CD14-positive monocyte (primary cell): ENCODE data around the gene MLIP. TPM values are rescaled to one million over a fixed set of nuclear protein-coding genes. Genes with fewer than 3 reads are reported as not detected.

Experiments used
- DNase-seq, 3 donors: peaks; one replicate each; pipeline ENCODE4 v3.0.0-alpha.2; 2011 to 2022
- H2AFZ ChIP-seq: 2 replicates; pipeline ENCODE4 v1.6.0; 2012; ENCODE audit warnings: mild to moderate bottlenecking, low read depth, low read length, inconsistent platforms; ENCODE audit not compliant: insufficient read depth, poor library complexity, severe bottlenecking
- H3K27ac ChIP-seq, 2 donors: 1 replicate in 1 of 2; 2 replicates in 1 of 2; pipeline ENCODE4 v1.5.1; 2012 to 2013; ENCODE audit warnings: low read length in 2 of 2, control low read depth in 1 of 2, inconsistent platforms in 1 of 2, low read depth in 1 of 2, mild to moderate bottlenecking in 1 of 2
- H3K27me3 ChIP-seq, 2 donors: one replicate each; pipeline versions ENCODE4 v1.6.0 to v1.6.1; 2011 to 2013; ENCODE audit warnings: low read length in 2 of 2; ENCODE audit not compliant: control insufficient read depth in 2 of 2, insufficient read depth in 2 of 2
- H3K36me3 ChIP-seq, 2 donors: replicated peaks in 1 of 2; 1 replicate in 1 of 2; 2 replicates in 1 of 2; pipeline versions ENCODE4 v1.5.1 to v1.6.1; 2012 to 2013; ENCODE audit warnings: low read length in 2 of 2, control low read depth in 1 of 2, inconsistent platforms in 1 of 2, mild to moderate bottlenecking in 1 of 2; ENCODE audit not compliant: insufficient read depth in 2 of 2, control insufficient read depth in 1 of 2
- H3K4me1 ChIP-seq, 2 donors: 1 replicate in 1 of 2; 2 replicates in 1 of 2; pipeline versions ENCODE4 v1.5.1 to v1.6.1; 2012 to 2013; ENCODE audit warnings: low read length in 2 of 2, control low read depth in 1 of 2, inconsistent platforms in 1 of 2, mild to moderate bottlenecking in 1 of 2, moderate library complexity in 1 of 2; ENCODE audit not compliant: insufficient read depth in 2 of 2, control insufficient read depth in 1 of 2
- H3K4me2 ChIP-seq: replicated peaks from 2 replicates; pipeline ENCODE3; 2012; ENCODE audit warnings: low read length, moderate library complexity, mild to moderate bottlenecking; ENCODE audit not compliant: poor library complexity, severe bottlenecking; ENCODE audit errors: extremely low read depth
- H3K4me3 ChIP-seq, 3 experiments: fragments of 200-600 bp in 1 of 3; sonication (generic) in 1 of 3; replicated peaks in 1 of 3; 1 replicate in 2 of 3; 2 replicates in 1 of 3; pipeline ENCODE4 v1.5.1; 2011 to 2013; ENCODE audit warnings: low read length in 3 of 3, mild to moderate bottlenecking in 3 of 3, control low read depth in 2 of 3, low read depth in 2 of 3, inconsistent platforms in 1 of 3, moderate library complexity in 1 of 3
- H3K79me2 ChIP-seq: 2 replicates; pipeline ENCODE4 v1.6.0; 2012; ENCODE audit warnings: mild to moderate bottlenecking, control low read depth, inconsistent platforms, low read length, moderate library complexity; ENCODE audit not compliant: insufficient read depth
- H3K9ac ChIP-seq: 2 replicates; pipeline ENCODE4 v1.6.0; 2017; ENCODE audit warnings: low read length, mild to moderate bottlenecking; ENCODE audit not compliant: insufficient read depth, poor library complexity, severe bottlenecking
- H3K9me3 ChIP-seq, 2 donors: replicated peaks in 1 of 2; 1 replicate in 1 of 2; 2 replicates in 1 of 2; pipeline versions ENCODE4 v1.5.1 to v1.6.1; 2012 to 2013; ENCODE audit warnings: low read length in 2 of 2, control low read depth in 1 of 2; ENCODE audit not compliant: control insufficient read depth in 1 of 2, insufficient read depth in 1 of 2
- H4K20me1 ChIP-seq: 2 replicates; pipeline ENCODE4 v1.6.0; 2012; ENCODE audit warnings: mild to moderate bottlenecking, low read length, control low read depth, moderate library complexity; ENCODE audit not compliant: insufficient read depth
- H3K27ac Mint-ChIP-seq, 7 donors: one replicate each; pipeline ENCODE4 v1.8.0; 2020; ENCODE audit warnings: mild to moderate bottlenecking in 7 of 7, mixed read lengths in 7 of 7, moderate library complexity in 6 of 7, inconsistent platforms in 2 of 7
- H3K27me3 Mint-ChIP-seq, 3 donors: one replicate each; pipeline ENCODE4 v1.8.0; 2021 to 2022; ENCODE audit warnings: low read depth in 3 of 3, mild to moderate bottlenecking in 3 of 3, mixed read lengths in 3 of 3, moderate library complexity in 3 of 3, inconsistent platforms in 1 of 3
- H3K36me3 Mint-ChIP-seq, 2 donors: one replicate each; pipeline ENCODE4 v1.8.0; 2020; ENCODE audit warnings: mixed read lengths in 2 of 2, inconsistent platforms in 1 of 2, mild to moderate bottlenecking in 1 of 2
- H3K4me1 Mint-ChIP-seq: one replicate; pipeline ENCODE4 v1.8.0; 2020; ENCODE audit warnings: mild to moderate bottlenecking, mixed read lengths
- H3K4me3 Mint-ChIP-seq, 2 donors: one replicate each; pipeline ENCODE4 v1.8.0; 2020; ENCODE audit warnings: mild to moderate bottlenecking in 2 of 2, mixed read lengths in 2 of 2, moderate library complexity in 1 of 2
- H3K9me3 Mint-ChIP-seq, 7 donors: one replicate each; pipeline ENCODE4 v1.8.0; 2020 to 2022; ENCODE audit warnings: mixed read lengths in 7 of 7, mild to moderate bottlenecking in 6 of 7, moderate library complexity in 6 of 7, inconsistent platforms in 2 of 7
- CTCF ChIP-seq: fragments of 200-600 bp; IDR thresholded peaks from one replicate; pipeline ENCODE4 v1.8.0; 2022; ENCODE audit warnings: antibody characterized with exemption, mild to moderate bottlenecking
- WGBS: methylation state at CpG from one replicate; pipeline ENCODE4 v1.1.5; 2013; ENCODE audit warnings: missing lambda C conversion rate; ENCODE audit not compliant: insufficient coverage; 5-methylcytosine and 5-hydroxymethylcytosine counted together
- intact Hi-C, 2 donors: fragments of 100-400 bp; cut with micrococcal nuclease; formaldehyde crosslinking; loops; one replicate each; pipeline versions ENCODE4 v1.15.0 to v1.15.1; 2023
- polyA plus RNA-seq, 3 donors: library from polyadenylated mRNA; depleted of rRNA in 1 of 3; unstranded in 2 of 3; stranded (reverse) in 1 of 3; fragments of 300-500 nt in 2 of 3; fragments of >200 nt in 1 of 3; fragmentation: Illumina TruSeq in 2 of 3; gene quantifications; 1 replicate in 2 of 3; 2 replicates in 1 of 3; pipeline ENCODE4 v1.2.3, GENCODE V29; 2012 to 2021

Gene MLIP
- polyA plus RNA-seq, 3 donors, result not detected

GRCh38 chr6:54085047-54085446 lies 26.2 kb upstream of the MLIP start:
- peak overlapping the region in 1 of 7 donors; percentile 13 for H3K27ac Mint-ChIP-seq
- DNase-seq, result no peak
- 0% methylated on average over 1 of the region's 2 CpGs for WGBS

GRCh38 chr6:54085541-54085940 lies 25.7 kb upstream of the MLIP start:
- H3K36me3 Mint-ChIP-seq, result no peaks in the 10 kb centered on the region
- intact Hi-C loops, result no loop called here
- no peak overlapping the region for H3K27ac Mint-ChIP-seq
- H3K9me3 ChIP-seq, result no peaks in the 10 kb centered on the region
- H3K27me3 Mint-ChIP-seq, result no peaks in the 10 kb centered on the region
- WGBS, result 86% methylated on average over 2 of the region's 2 CpGs
- TF ChIP-seq CTCF, result no peak
- no peak overlapping the region for H3K9ac ChIP-seq
- H3K4me2 ChIP-seq, result no peak overlapping the region
- no peaks in the 10 kb centered on the region for H3K4me1 Mint-ChIP-seq
- H3K4me1 ChIP-seq, result no peaks in the 10 kb centered on the region
- DNase-seq, result no peak
- H3K36me3 ChIP-seq, result no peaks in the 10 kb centered on the region
- no peak overlapping the region for H3K4me3 ChIP-seq
- no peaks in the 10 kb centered on the region for H4K20me1 ChIP-seq
- H3K4me3 Mint-ChIP-seq, result no peak overlapping the region
- H3K27me3 ChIP-seq, result no peaks in the 10 kb centered on the region
- no peaks in the 10 kb centered on the region for H3K79me2 ChIP-seq
- no peak overlapping the region for H2AFZ ChIP-seq
- peaks cover 0 to 2% (median 0%) of the 10 kb centered on the region in 7 donors for H3K9me3 Mint-ChIP-seq
- H3K27ac ChIP-seq, result no peak overlapping the region

More at GRCh38 chr6:54085047-54085446, 26.2 kb upstream of the MLIP start:
- intact Hi-C loops, result no loop called here
- no peak overlapping the region for H3K4me3 ChIP-seq
- Mint-ChIP-seq H3K9me3 (peaks cover 0 to 2% (median 0%) of the 10 kb centered on the region in 7 donors), H3K36me3 (no peaks in the 10 kb centered on the region), H3K4me1 (no peaks in the 10 kb centered on the region), H3K4me3 (no peak overlapping the region), H3K27me3 (no peaks in the 10 kb centered on the region)
- H3K4me1 ChIP-seq, result no peaks in the 10 kb centered on the region
- H3K27me3 ChIP-seq, result no peaks in the 10 kb centered on the region
- no peak for TF ChIP-seq CTCF
- H3K9ac ChIP-seq, result no peak overlapping the region
- no peaks in the 10 kb centered on the region for H3K36me3 ChIP-seq
- H3K4me2 ChIP-seq, result no peak overlapping the region
- H2AFZ ChIP-seq, result no peak overlapping the region
- no peak overlapping the region for H3K27ac ChIP-seq
- no peaks in the 10 kb centered on the region for H3K9me3 ChIP-seq
- H4K20me1 ChIP-seq, result no peaks in the 10 kb centered on the region
- no peaks in the 10 kb centered on the region for H3K79me2 ChIP-seq
